ENCODE measurements around the gene FASTKD1.

DNA sequence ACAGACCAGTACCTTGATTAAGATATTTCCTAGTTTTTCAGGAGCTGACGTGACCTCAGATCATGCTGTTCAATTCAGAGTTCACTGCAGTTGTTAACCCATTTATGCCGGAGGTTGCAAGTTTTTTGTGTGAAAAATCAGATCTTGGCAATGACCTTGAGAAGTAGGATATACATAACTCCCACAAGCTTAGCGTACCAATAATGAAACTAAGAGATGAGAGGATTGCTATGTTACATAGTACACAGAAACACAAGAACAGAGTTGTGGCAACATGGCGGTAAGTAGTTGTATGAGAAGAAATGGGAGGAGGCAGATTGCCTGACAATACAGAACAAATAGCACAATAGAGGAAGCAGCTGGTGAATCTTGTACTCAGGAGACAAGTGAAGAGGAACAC lies 49.6 kb upstream of the FASTKD1 start:
- TF ChIP-seq, protein P1, sequence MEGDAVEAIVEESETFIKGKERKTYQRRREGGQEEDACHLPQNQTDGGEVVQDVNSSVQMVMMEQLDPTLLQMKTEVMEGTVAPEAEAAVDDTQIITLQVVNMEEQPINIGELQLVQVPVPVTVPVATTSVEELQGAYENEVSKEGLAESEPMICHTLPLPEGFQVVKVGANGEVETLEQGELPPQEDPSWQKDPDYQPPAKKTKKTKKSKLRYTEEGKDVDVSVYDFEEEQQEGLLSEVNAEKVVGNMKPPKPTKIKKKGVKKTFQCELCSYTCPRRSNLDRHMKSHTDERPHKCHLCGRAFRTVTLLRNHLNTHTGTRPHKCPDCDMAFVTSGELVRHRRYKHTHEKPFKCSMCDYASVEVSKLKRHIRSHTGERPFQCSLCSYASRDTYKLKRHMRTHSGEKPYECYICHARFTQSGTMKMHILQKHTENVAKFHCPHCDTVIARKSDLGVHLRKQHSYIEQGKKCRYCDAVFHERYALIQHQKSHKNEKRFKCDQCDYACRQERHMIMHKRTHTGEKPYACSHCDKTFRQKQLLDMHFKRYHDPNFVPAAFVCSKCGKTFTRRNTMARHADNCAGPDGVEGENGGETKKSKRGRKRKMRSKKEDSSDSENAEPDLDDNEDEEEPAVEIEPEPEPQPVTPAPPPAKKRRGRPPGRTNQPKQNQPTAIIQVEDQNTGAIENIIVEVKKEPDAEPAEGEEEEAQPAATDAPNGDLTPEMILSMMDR (IDR thresholded peaks at IDR 0.05) = no peak
- no peak for TF ChIP-seq EP300 (IDR thresholded peaks at IDR 0.05)
- no peak for TF ChIP-seq POLR2A (IDR thresholded peaks at IDR 0.05)

All from suprapubic skin (tissue), 3 donors.